Breast epithelium (tissue), 4 donors: ENCODE data around the gene PCF11. TPM values are rescaled to one million over a fixed set of nuclear protein-coding genes. Genes with fewer than 3 reads are reported as not detected.

Source experiments
- DNase-seq, 2 donors: peaks; one replicate each; pipeline ENCODE4 v3.0.0-alpha.2; 2019; ENCODE audit warnings: low spot score in 2 of 2
- H3K27ac ChIP-seq, 2 donors: fragments of 200-600 bp; sonication (generic) in 1 of 2; one replicate each; pipeline ENCODE4 v1.5.1; 2016 to 2019; ENCODE audit warnings: mild to moderate bottlenecking in 1 of 2
- H3K27me3 ChIP-seq, 2 donors: fragments of 200-600 bp; sonication (generic) in 1 of 2; one replicate each; pipeline versions ENCODE4 v1.5.1 to v1.6.0; 2017 to 2019; ENCODE audit warnings: control low read depth in 1 of 2, mild to moderate bottlenecking in 1 of 2
- H3K36me3 ChIP-seq: fragments of 200-600 bp; one replicate; pipeline ENCODE4 v1.5.1; 2019
- H3K4me1 ChIP-seq, 2 donors: fragments of 200-600 bp; sonication (generic); one replicate each; pipeline ENCODE4 v1.5.1; 2016 to 2019; ENCODE audit warnings: control low read depth in 1 of 2
- H3K4me3 ChIP-seq, 3 donors: fragments of 200-600 bp; sonication (generic); 1 replicate in 2 of 3; 2 replicates in 1 of 3; pipeline ENCODE4 v1.5.1; 2016 to 2019; ENCODE audit warnings: mild to moderate bottlenecking in 3 of 3, moderate library complexity in 2 of 3
- H3K9me3 ChIP-seq, 2 donors: fragments of 200-600 bp; sonication (generic) in 1 of 2; one replicate each; pipeline ENCODE4 v1.5.1; 2016 to 2019; ENCODE audit warnings: control low read depth in 1 of 2
- POLR2A ChIP-seq: fragments of 450-650 bp; IDR thresholded peaks from one replicate; pipeline ENCODE4 v1.6.1; 2016; ENCODE audit warnings: antibody characterized with exemption, mild to moderate bottlenecking, moderate library complexity
- POLR2AphosphoS5 ChIP-seq, 3 donors: sonication (generic); formaldehyde crosslinking; IDR thresholded peaks; one replicate each; pipeline ENCODE4 v1.6.1; 2017; ENCODE audit warnings: antibody characterized with exemption in 3 of 3
- intact Hi-C: fragments of 100-400 bp; cut with DNase I; formaldehyde crosslinking; loops from one replicate; pipeline ENCODE4 v1.15.1; 2023; ENCODE audit warnings: low total_unique reads
- total RNA-seq, 3 donors: library from RNA; depleted of rRNA; stranded (reverse); fragments of >200 nt; gene quantifications; one replicate each; pipeline ENCODE4 v1.1.0, GENCODE V29; 2016
- TF ChIP-seq, protein P1 (sequence below), 3 donors: fragments of 450-650 bp; IDR thresholded peaks; one replicate each; pipeline ENCODE4 v1.5.1; 2016 to 2017; ENCODE audit warnings: antibody characterized with exemption in 3 of 3, mild to moderate bottlenecking in 3 of 3, moderate library complexity in 3 of 3

Gene PCF11
- total RNA-seq, 3 donors from 2014 or later: 78.7 to 133 (median 130) TPM

DNA sequence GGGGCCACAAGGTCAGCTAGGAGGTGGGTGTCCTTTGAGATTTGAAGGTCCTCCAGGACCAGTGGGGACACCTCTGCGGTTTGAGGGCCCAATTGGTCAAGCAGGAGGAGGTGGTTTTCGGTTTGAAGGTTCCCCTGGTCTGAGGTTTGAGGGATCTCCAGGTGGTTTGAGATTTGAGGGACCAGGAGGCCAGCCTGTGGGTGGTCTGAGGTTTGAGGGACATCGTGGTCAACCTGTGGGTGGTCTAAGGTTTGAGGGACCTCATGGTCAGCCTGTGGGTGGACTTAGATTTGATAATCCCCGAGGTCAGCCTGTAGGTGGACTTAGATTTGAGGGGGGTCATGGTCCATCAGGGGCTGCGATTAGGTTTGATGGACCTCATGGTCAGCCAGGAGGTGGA lies 11.8 kb downstream of the PCF11 start:
- H3K4me3 ChIP-seq: no peak overlapping the region
- H3K27ac ChIP-seq: no peak overlapping the region
- intact Hi-C loops: no loop called here
- H3K36me3 ChIP-seq: no peaks in the 10 kb centered on the region
- no peak for DNase-seq
- no peaks in the 10 kb centered on the region for H3K9me3 ChIP-seq
- TF ChIP-seq, protein P1, sequence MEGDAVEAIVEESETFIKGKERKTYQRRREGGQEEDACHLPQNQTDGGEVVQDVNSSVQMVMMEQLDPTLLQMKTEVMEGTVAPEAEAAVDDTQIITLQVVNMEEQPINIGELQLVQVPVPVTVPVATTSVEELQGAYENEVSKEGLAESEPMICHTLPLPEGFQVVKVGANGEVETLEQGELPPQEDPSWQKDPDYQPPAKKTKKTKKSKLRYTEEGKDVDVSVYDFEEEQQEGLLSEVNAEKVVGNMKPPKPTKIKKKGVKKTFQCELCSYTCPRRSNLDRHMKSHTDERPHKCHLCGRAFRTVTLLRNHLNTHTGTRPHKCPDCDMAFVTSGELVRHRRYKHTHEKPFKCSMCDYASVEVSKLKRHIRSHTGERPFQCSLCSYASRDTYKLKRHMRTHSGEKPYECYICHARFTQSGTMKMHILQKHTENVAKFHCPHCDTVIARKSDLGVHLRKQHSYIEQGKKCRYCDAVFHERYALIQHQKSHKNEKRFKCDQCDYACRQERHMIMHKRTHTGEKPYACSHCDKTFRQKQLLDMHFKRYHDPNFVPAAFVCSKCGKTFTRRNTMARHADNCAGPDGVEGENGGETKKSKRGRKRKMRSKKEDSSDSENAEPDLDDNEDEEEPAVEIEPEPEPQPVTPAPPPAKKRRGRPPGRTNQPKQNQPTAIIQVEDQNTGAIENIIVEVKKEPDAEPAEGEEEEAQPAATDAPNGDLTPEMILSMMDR (IDR thresholded peaks at IDR 0.05): no peak
- TF ChIP-seq POLR2AphosphoS5 (IDR thresholded peaks at IDR 0.05): no peak
- no peak for TF ChIP-seq POLR2A
- no peaks in the 10 kb centered on the region for H3K27me3 ChIP-seq
- H3K4me1 ChIP-seq: peaks cover 0 to 23% of the 10 kb centered on the region in 2 donors

DNA sequence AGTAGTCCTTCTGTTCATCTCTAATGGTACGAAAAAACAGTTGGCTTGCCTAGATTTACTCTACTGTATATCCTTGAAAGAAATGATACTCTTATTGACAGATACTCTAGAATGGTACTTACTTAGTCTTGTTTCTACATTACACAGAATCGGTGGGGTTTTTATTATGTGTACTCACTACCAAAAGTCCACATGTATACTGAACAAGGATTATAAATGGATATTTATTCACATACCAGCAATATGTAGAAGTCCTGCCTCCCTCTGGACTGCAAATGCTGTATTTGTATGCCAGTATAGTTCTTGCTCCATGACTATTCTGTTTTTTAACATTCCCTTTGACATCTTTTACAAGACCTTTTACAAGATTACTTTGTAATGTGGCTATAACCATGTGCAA lies 13.9 kb downstream of the PCF11 start:
- H3K9me3 ChIP-seq: no peaks in the 10 kb centered on the region
- no peaks in the 10 kb centered on the region for H3K27me3 ChIP-seq
- H3K4me3 ChIP-seq: peak overlapping the region; percentile 3 to 42 (median 19)
- H3K4me1 ChIP-seq: peaks cover 0 to 23% of the 10 kb centered on the region in 2 donors
- H3K27ac ChIP-seq: no peak overlapping the region
- no peak for TF ChIP-seq POLR2AphosphoS5 (IDR thresholded peaks at IDR 0.05)
- TF ChIP-seq, protein P1 (IDR thresholded peaks at IDR 0.05): no peak
- no peak for TF ChIP-seq POLR2A
- intact Hi-C loops: no loop called here
- no peaks in the 10 kb centered on the region for H3K36me3 ChIP-seq
- no peak for DNase-seq

DNA sequence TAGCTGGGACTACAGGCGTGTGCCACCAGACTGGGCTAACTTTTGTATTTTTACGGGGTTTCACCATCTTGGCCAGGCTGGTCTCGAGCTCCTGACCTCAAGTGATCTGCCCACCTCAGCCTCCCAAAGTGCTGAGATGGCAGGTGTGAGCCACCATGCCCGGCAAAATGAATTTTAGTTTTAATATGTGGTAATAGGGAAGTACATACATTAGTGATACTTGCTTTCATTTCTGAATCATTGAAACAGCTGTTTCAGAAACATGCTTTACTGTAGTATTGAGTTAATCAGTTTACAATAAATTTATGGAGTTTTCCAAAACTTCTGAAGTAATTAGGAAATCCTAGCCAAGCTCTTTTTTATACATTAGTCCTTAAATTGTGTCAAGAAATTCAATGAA lies 15.6 kb downstream of the PCF11 start:
- H3K36me3 ChIP-seq: no peaks in the 10 kb centered on the region
- no peak for DNase-seq

DNA sequence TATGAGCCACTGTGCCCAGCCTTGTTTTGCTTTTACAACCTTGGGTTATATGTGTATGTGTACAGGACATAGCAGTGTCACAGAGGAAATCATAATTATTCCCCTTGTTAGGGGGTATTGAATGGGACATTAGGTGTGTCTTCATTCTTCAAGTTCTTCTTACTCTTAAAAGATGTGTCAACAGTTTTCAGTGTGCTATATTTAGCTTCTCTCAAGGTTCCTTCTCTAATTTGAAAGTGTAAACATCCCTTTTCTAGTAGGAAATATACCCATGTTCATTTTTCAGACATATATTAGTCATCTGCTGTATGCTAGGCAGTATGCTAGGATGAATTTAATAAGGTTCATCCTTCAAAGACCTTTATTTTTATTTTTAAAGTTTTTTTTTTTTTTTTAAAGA lies 17.1 kb downstream of the PCF11 start:
- Histone ChIP-seq H3K4me3 (no peak overlapping the region), H3K27ac (no peak overlapping the region), H3K36me3 (no peaks in the 10 kb centered on the region)

More for the DNA sequence above, 15.6 kb downstream of the PCF11 start:
- H3K27me3 ChIP-seq: no peaks in the 10 kb centered on the region
- H3K4me3 ChIP-seq: peak overlapping the region in 1 of 3 donors; percentile 21
- intact Hi-C loops: no loop called here
- no peak overlapping the region for H3K27ac ChIP-seq
- no peak for TF ChIP-seq POLR2AphosphoS5 (IDR thresholded peaks at IDR 0.05)
- TF ChIP-seq POLR2A: no peak
- TF ChIP-seq, protein P1 (IDR thresholded peaks at IDR 0.05): no peak
- no peaks in the 10 kb centered on the region for H3K9me3 ChIP-seq
- peaks cover 0 to 23% of the 10 kb centered on the region in 2 donors for H3K4me1 ChIP-seq

DNA sequence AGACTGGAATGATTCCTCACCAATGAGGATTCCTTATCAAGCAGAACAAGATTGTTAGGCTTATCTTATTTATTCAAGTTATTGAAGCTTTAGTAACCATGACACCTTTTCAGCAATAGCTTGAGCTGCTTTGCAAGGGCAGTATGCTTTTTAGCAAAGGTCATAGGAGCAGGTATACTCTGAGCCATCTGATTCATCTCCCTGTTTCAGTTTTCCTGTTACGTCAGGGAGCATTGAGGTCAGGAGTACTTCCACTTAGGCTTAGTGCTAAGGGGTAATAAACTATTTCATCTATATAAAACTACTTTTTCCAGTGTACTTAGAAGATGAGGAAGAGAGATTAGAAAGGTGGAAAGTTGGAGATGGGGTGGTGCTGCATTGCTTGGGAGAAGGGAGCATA lies 18.9 kb downstream of the PCF11 start:
- no peaks in the 10 kb centered on the region for H3K27me3 ChIP-seq
- no peak overlapping the region for H3K27ac ChIP-seq
- H3K4me3 ChIP-seq: no peak overlapping the region
- H3K36me3 ChIP-seq: peaks cover 6% of the 10 kb centered on the region
- H3K4me1 ChIP-seq: peaks cover 0 to 13% of the 10 kb centered on the region in 2 donors
- TF ChIP-seq POLR2A (no peak), POLR2AphosphoS5 (IDR thresholded peaks at IDR 0.05) (no peak)
- TF ChIP-seq, protein P1 (IDR thresholded peaks at IDR 0.05): no peak
- intact Hi-C loops: no loop called here
- H3K9me3 ChIP-seq: no peaks in the 10 kb centered on the region
- DNase-seq: no peak

More for the DNA sequence above, 17.1 kb downstream of the PCF11 start:
- Histone ChIP-seq H3K9me3 (no peaks in the 10 kb centered on the region), H3K27me3 (no peaks in the 10 kb centered on the region), H3K4me1 (peaks cover 0 to 23% of the 10 kb centered on the region in 2 donors)
- intact Hi-C loops: no loop called here
- TF ChIP-seq POLR2AphosphoS5 (IDR thresholded peaks at IDR 0.05) (no peak), POLR2A (no peak)
- TF ChIP-seq, protein P1 (IDR thresholded peaks at IDR 0.05): no peak
- DNase-seq: no peak
